Measurements from ENCODE around the gene ZNF761.

Gene ZNF761

GRCh38 chr19:53431399-53432087, at the start of gene ZNF761:
Gene ZNF761 (plus strand): TSS chr19:53431984. CDS start chr19:53447269, 15,285 bp downstream.
- TF ChIP-seq GATA3 (IDR thresholded peaks at IDR 0.05; ENCODE audit: low read depth, low read length), result no peak
- TF ChIP-seq GATA2 (IDR thresholded peaks at IDR 0.05; ENCODE audit: low read depth, low read length), result no peak

- TF ChIP-seq GATA2 (IDR thresholded peaks at IDR 0.05; ENCODE audit: low read depth, low read length), result no peak
- no peak for TF ChIP-seq GATA3 (IDR thresholded peaks at IDR 0.05; ENCODE audit: low read depth, low read length)
Measured at GRCh38 chr19:53388168-53388567, 43.6 kb upstream of the ZNF761 start.

GRCh38 chr19:53388904-53389303, 42.9 kb upstream of the ZNF761 start:
- TF ChIP-seq GATA2 (IDR thresholded peaks at IDR 0.05; ENCODE audit: low read depth, low read length), result no peak
- TF ChIP-seq GATA3 (IDR thresholded peaks at IDR 0.05; ENCODE audit: low read depth, low read length), result no peak

GRCh38 chr19:53389571-53389970, 42.2 kb upstream of the ZNF761 start:
- TF ChIP-seq GATA2 (IDR thresholded peaks at IDR 0.05; ENCODE audit: low read depth, low read length) (no peak), GATA3 (IDR thresholded peaks at IDR 0.05; ENCODE audit: low read depth, low read length) (no peak)

- TF ChIP-seq GATA2 (IDR thresholded peaks at IDR 0.05; ENCODE audit: low read depth, low read length) (no peak), GATA3 (IDR thresholded peaks at IDR 0.05; ENCODE audit: low read depth, low read length) (no peak)
Measured at GRCh38 chr19:53389978-53390377, 41.8 kb upstream of the ZNF761 start.

GRCh38 chr19:53394522-53394973, 37.2 kb upstream of the ZNF761 start:
- no peak; the same call in 1 of the 2 replicates for TF ChIP-seq GATA2 (IDR thresholded peaks at IDR 0.05; ENCODE audit: low read depth, low read length)

GRCh38 chr19:53394974-53395839, 36.6 kb upstream of the ZNF761 start, which contains the start of gene ZNF765:
Gene ZNF765 (plus strand): TSS chr19:53395149. CDS start chr19:53398016, 2,867 bp downstream.
- TF ChIP-seq GATA2 (IDR thresholded peaks at IDR 0.05; ENCODE audit: low read depth, low read length), result no peak
- TF ChIP-seq GATA3 (IDR thresholded peaks at IDR 0.05; ENCODE audit: low read depth, low read length), result no peak

GRCh38 chr19:53396525-53396868, 35.3 kb upstream of the ZNF761 start:
- no peak for TF ChIP-seq GATA2 (IDR thresholded peaks at IDR 0.05; ENCODE audit: low read depth, low read length)
- no peak for TF ChIP-seq GATA3 (IDR thresholded peaks at IDR 0.05; ENCODE audit: low read depth, low read length)

GRCh38 chr19:53409505-53410204, 22.1 kb upstream of the ZNF761 start:
- TF ChIP-seq GATA2 (IDR thresholded peaks at IDR 0.05; ENCODE audit: low read depth, low read length), result no peak
- TF ChIP-seq GATA3 (IDR thresholded peaks at IDR 0.05; ENCODE audit: low read depth, low read length), result no peak

- TF ChIP-seq GATA2 (IDR thresholded peaks at IDR 0.05; ENCODE audit: low read depth, low read length), result no peak
- no peak for TF ChIP-seq GATA3 (IDR thresholded peaks at IDR 0.05; ENCODE audit: low read depth, low read length)
Measured at GRCh38 chr19:53422551-53422950, 9.2 kb upstream of the ZNF761 start.

GRCh38 chr19:53424968-53425597, 6.7 kb upstream of the ZNF761 start:
- TF ChIP-seq GATA3 (IDR thresholded peaks at IDR 0.05; ENCODE audit: low read depth, low read length) (no peak), GATA2 (IDR thresholded peaks at IDR 0.05; ENCODE audit: low read depth, low read length) (no peak)

GRCh38 chr19:53432088-53432661, 391 bp downstream of the ZNF761 start:
- no peak for TF ChIP-seq GATA2 (IDR thresholded peaks at IDR 0.05; ENCODE audit: low read depth, low read length)
- no peak for TF ChIP-seq GATA3 (IDR thresholded peaks at IDR 0.05; ENCODE audit: low read depth, low read length)

- TF ChIP-seq GATA2 (IDR thresholded peaks at IDR 0.05; ENCODE audit: low read depth, low read length) (no peak), GATA3 (IDR thresholded peaks at IDR 0.05; ENCODE audit: low read depth, low read length) (no peak)
Measured at GRCh38 chr19:53455828-53456227, 24.0 kb downstream of the ZNF761 start.

Data from SH-SY5Y (cell line).